NCI-H2196 (cell line): ENCODE measurements around the gene RERE.
A peak's percentile ranks its signal among the peaks of the same experiment; 100 is the strongest.

ENCODE experiments used
- DNase-seq: peaks from one replicate; lab custom pipeline; 2025; ENCODE audit not compliant: unreplicated experiment; lab: John Stamatoyannopoulos, UW

The RERE gene

DNA sequence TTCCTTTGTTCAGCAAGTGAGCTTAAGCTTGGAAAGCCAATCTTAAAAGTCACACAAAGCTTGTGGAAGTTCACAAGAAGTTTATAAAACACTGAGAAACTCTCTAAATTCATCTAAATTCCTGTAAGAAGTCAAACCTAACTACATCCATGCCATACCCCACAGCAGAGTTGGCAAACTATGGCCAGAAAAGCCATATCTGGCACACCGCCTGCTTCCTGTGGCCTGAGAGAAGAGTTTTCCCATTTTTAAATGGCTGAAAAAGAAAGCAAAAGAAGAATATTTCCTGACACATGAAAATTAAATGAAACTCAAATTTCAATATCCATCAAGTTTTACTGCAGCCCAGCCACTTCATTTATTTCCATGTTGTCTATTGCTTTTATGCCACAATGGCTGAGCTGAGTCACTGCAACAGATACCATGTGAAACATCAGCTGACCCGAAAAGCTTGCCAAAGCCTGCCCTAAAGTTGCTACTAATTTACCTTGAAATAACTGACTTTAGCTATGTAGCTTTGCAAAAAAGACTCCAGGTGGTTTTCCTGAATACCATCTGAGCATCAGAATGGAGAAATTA, 262.4 kb downstream of the RERE start:
- peak; percentile 75 for DNase-seq

DNA sequence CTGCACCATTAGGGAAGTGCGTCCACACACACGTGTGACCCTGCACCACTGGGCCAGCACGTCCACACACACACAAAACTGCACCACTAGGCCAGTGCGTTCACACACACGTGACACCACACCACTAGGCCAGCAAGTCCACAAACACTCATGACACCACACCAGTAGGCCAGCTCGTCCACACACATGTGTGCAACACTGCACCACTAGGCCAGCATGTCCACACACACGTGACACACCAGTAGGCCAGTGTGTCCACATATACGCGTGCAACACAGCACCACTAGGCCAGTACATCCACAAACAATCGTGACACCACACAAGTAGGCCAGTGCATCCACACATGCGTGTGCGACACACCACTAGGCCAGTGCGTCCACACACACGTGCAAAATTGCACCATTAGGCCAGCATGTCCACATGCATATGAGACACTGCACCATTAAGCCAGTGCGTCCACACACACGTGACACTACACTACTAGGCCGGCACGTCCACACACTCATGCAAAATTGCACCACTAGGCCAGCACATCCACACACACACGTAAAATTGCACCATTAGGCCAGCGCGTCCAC, 264.5 kb downstream of the RERE start:
- DNase-seq: no peak

GRCh38 chr1:8551613-8552489, 265.6 kb downstream of the RERE start:
- no peak for DNase-seq

DNA sequence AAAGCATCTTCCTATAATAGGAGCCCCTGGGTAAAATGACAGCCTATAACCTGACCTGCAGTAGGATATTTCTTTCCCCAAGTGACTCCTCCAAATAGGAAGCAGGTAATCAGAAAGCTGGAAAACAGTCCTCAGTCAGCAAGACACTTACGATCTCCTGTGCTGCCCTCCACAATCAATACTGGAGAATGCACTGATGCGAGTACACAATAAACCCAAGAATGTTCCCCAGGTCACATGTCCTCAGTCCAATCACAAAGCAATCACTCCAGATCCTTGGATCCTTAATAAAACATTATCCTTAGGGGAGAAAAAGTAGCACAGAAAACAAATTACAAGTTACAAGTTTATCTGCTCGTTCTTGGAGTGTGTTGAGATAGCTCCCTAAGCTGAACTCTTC, 266.4 kb downstream of the RERE start:
- DNase-seq: no peak

- no peak for DNase-seq
Measured at GRCh38 chr1:8547791-8548190, 269.6 kb downstream of the RERE start.

- no peak for DNase-seq
Measured at GRCh38 chr1:8545078-8545477, 272.4 kb downstream of the RERE start.

- DNase-seq: no peak
Measured at GRCh38 chr1:8544644-8545043, 272.8 kb downstream of the RERE start.

DNA sequence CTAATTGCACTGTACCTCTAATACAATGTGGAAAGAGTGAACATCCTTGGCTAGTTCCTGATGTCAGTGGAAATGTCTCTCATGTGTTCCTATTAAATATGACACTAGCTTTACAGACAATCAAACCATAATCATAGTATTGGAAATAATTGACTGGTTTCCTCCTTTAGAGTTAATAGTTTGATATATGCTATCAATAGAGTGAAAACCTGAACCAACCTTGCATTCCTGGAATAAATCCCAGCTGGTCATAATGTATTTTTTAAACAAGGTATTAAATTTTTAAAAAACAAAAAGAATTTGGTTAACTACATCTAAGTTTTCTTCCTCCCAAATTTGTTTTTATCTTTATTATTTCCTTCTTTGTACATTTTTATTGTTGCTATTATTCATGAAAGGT, 273.5 kb downstream of the RERE start:
- no peak for DNase-seq

GRCh38 chr1:8541961-8542521, 275.4 kb downstream of the RERE start:
- DNase-seq: no peak

- no peak for DNase-seq
Measured at GRCh38 chr1:8540971-8541370, 276.5 kb downstream of the RERE start.

DNA sequence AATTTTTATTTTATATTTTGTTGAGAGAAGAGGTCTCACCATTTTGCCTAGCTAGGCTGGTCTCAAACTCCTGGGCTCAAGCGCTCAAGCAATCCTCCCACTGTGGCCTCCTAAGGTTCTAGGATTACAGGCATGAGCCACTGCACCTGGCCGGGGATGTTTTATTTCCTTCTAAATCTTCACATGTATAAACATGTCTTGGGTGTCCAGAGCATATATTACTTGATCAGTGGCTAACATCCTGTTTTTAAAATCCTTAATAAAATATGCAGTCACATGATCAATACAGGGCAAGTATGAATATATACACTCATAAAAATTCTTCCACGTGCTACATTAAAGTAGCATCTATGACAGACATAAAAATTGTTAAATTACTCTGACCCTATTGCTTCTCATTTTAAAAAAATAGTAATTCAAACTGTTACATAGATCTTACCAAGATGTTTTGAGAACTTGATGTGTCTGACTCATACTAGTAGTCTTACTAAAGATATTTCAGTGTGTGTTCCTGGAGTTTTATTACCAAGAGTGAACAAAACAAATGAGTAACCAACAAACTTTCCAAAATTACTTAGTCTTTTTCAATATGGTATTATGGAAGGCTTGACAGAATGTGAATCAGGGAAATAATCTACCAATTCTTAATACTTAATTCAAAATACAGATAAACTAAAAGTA, 277.0 kb downstream of the RERE start:
- DNase-seq: peak; percentile 11

DNA sequence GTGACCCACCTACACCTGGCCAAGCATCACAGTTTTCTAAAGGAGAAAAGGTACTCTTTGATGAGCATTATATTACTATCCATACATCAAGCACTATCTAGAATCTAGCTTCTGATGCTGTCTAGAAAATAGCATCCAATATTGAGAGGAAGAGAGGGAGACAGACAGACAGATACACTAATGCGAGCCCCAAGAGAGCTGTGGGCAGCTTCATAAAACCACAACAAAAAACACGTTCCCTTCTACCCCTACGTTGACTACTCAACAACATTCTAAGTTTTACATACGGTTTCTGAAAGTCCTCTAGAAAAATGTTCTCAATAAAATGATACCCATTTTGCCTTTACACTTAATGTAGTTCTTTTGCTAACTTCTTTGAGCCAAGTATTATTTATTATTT, 277.8 kb downstream of the RERE start:
- no peak for DNase-seq

DNA sequence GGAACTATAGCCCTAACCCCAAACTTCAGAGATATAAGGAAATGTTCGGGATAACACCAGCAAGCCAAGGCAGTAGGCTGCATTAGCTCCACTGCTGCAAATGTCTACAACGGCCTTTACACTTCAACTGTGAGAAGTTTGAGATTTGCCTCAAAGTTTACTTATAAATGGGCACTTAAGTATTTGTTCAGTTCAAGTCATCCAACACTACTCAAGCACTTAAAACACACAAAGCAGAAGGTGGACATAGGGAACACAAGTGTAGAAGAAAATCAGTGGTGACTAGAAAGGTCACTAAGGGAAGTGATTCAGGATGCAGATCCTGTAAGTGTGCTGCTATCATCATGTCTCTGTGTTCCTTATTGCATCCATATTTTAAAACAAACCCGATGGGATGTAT, 278.9 kb downstream of the RERE start:
- no peak for DNase-seq

DNA sequence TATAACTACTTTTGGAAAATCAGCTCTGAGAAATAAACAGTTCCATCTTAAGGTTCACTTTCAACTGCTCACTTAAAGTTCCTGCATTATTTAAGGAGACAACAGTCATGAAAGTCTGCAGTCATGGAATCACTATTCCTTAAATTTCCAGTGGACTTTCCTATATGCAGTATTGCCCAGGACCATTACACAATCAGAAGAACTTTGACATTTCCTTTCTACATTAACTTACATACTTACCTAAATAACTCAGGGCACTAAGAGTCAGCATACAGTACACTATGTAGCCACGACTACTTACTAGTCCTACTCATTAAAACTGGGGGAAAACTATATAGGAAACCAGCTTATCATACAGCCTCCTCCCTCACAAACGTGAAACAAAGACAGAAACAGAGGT, 279.4 kb downstream of the RERE start:
- DNase-seq: no peak

DNA sequence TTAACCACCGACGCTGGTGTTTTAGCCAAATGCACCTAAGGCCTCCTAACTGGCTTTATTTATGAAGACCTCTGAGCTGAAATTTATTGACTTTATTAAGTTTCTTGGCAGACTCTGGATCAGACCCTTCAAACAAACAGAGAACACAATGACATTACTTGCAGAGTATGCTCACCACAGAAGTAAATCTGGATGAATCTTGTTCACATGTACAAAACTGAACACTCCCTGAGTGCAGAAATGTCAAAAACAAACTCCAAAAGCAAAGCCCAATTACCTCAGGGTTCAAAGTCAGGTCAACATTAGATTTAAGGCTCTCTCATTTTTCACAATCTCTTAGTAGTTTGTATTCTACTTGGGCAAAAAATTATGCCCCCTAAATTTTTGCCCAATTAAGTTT, 280.9 kb downstream of the RERE start:
- DNase-seq: no peak

- DNase-seq: no peak
Measured at GRCh38 chr1:8533907-8534306, 283.5 kb downstream of the RERE start.

- DNase-seq: no peak
Measured at GRCh38 chr1:8533124-8533523, 284.3 kb downstream of the RERE start.

GRCh38 chr1:8529901-8530300, 287.5 kb downstream of the RERE start:
- no peak for DNase-seq

DNA sequence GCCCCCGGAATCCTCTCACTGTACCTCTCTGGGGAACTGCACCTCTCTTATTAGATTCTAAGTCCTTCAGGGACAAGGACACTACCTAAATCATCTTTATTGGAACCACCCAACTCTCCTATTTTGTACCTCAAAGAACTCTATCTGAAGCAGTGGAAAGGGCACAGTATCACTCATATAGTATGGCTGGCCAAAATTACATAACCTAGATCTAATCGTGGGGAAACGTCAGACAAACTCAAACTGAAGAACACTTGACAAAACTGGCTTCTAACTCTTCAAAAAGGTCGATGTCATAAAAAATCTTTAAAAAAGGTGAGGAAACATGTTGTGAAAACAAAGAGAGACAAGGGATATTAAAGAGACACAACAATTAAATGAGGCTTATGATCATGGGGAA, 289.5 kb downstream of the RERE start:
- no peak for DNase-seq

GRCh38 chr1:8525558-8526275, 291.7 kb downstream of the RERE start:
- peak; percentile 89 for DNase-seq

- no peak for DNase-seq
Measured at GRCh38 chr1:8525216-8525557, 292.3 kb downstream of the RERE start.
